NCI-H2196 treated with DMSO at 0.1 percent for 48 hours (cell line): Measurements from ENCODE around the gene SPINK7.
"Not testable (repeated sequence)": the region's sequence is repeated elsewhere in the genome, so short reads cannot be mapped to it uniquely, and the experiment has no call there.

ENCODE experiments used
- DNase-seq: peaks from one replicate; lab custom pipeline; 2025; ENCODE audit not compliant: unreplicated experiment; lab: John Stamatoyannopoulos, UW

SPINK7 gene

GRCh38 chr5:148312153-148312552 lies at the start of gene SPINK7:
Gene SPINK7 (plus strand): TSS chr5:148312423. CDS start chr5:148312484, 61 bp downstream.
- no peak for DNase-seq

GRCh38 chr5:148267962-148268361 lies 44.3 kb upstream of the SPINK7 start:
- DNase-seq = no peak

- no peak for DNase-seq
These were observed 43.7 kb upstream of the SPINK7 start, which contains the start of gene SPINK13 for GRCh38 chr5:148268566-148268965. Gene SPINK13 (plus strand): TSS chr5:148268794. CDS start chr5:148270073, 1,279 bp downstream.

GRCh38 chr5:148275129-148275528 lies 37.1 kb upstream of the SPINK7 start:
- not testable (repeated sequence) for DNase-seq

- not testable (repeated sequence) for DNase-seq
These were observed 31.3 kb upstream of the SPINK7 start for GRCh38 chr5:148280893-148281292.

GRCh38 chr5:148281336-148281735 lies 30.9 kb upstream of the SPINK7 start:
- DNase-seq = not testable (repeated sequence)

GRCh38 chr5:148290271-148291195 lies 21.7 kb upstream of the SPINK7 start:
- peak; percentile 2 for DNase-seq

GRCh38 chr5:148297731-148298130 lies 14.5 kb upstream of the SPINK7 start:
- no peak for DNase-seq

- DNase-seq = no peak
These were observed 5.8 kb upstream of the SPINK7 start for GRCh38 chr5:148306446-148306845.

GRCh38 chr5:148309019-148309418 lies 3.2 kb upstream of the SPINK7 start:
- no peak for DNase-seq

GRCh38 chr5:148309746-148310145 lies 2.5 kb upstream of the SPINK7 start:
- no peak for DNase-seq

GRCh38 chr5:148311484-148311883 lies 739 bp upstream of the SPINK7 start:
- DNase-seq = no peak

GRCh38 chr5:148314187-148314586 lies 2.0 kb downstream of the SPINK7 start:
- no peak for DNase-seq

- no peak for DNase-seq
These were observed 2.5 kb downstream of the SPINK7 start for GRCh38 chr5:148314731-148315130.

GRCh38 chr5:148320011-148320963 lies 8.1 kb downstream of the SPINK7 start:
- DNase-seq = not testable (repeated sequence)

- no peak for DNase-seq
These were observed 21.1 kb downstream of the SPINK7 start for GRCh38 chr5:148333262-148333849.

GRCh38 chr5:148335259-148335658 lies 23.0 kb downstream of the SPINK7 start, which contains the start of gene SPINK9:
Gene SPINK9 (plus strand): TSS chr5:148335559. CDS start chr5:148335614, 55 bp downstream.
- no peak for DNase-seq

- no peak for DNase-seq
These were observed 24.6 kb downstream of the SPINK7 start for GRCh38 chr5:148336704-148337435.

- DNase-seq = no peak
These were observed 30.3 kb downstream of the SPINK7 start for GRCh38 chr5:148342371-148343045.

GRCh38 chr5:148343046-148343407 lies 30.8 kb downstream of the SPINK7 start:
- no peak for DNase-seq
